Measurements from ENCODE around the gene WBP2NL.

DNA sequence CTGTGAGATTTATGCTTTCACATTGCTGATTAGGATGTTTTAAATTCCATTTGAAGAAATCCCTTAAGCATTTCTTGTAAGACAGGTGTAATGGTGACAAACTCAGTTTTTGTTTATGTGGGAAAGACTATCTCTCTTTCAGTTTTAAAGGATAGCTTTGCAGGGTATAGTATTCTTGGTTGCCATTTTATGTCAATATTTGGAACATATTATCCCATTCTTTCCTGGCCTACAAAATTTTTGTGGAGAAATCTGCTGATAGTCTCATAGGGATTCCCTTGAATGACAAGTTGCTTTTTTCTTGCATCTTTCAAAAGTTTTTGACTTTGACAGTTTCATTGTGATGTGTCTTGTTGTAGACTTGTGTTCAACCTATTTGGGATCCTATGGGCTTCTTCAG, 43.2 kb downstream of the WBP2NL start:
- no peak for TF ChIP-seq CTCF (IDR thresholded peaks at IDR 0.05)
- TF ChIP-seq POLR2A (IDR thresholded peaks at IDR 0.05): no peak
- no peak for TF ChIP-seq POLR2AphosphoS5 (IDR thresholded peaks at IDR 0.05; ENCODE audit: insufficient read depth in 1 of 2, low read depth in 1 of 2)

All from vagina (tissue), 2 donors.